ENCODE results near the gene HTR3B.

Gene HTR3B

DNA sequence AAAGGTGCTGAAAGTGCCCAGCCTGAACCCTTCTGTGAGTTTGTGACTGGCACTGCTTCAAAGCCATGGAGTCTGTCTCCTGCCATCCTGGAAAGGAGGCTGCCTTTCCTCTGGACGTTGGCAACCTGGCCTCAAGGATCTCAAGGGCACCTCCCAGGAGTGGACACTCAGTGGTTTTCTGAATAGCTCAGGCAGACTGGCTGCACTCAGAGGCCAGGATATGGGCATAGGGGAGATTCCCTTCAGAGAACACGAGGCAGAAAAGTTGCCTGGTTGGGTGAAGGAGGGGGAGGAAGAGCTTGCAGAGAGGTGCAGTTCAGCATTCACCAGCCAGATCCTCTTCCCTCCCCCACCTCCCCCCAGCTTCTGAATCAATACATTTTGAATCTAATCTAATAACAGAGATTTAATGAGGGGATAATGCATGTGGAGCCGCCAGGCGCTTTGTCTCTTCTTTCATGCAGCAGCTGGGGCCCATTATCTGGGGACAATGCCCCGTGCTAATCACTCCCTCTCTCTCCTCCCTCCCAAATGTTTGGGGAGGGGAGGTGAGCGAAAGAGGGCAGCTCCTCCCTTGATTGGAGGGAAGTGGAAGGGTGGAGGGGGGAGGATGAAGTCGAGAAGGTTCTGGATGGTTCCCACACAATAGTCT is 88.0 kb downstream of the HTR3B start:
- DNase-seq: no peak

DNA sequence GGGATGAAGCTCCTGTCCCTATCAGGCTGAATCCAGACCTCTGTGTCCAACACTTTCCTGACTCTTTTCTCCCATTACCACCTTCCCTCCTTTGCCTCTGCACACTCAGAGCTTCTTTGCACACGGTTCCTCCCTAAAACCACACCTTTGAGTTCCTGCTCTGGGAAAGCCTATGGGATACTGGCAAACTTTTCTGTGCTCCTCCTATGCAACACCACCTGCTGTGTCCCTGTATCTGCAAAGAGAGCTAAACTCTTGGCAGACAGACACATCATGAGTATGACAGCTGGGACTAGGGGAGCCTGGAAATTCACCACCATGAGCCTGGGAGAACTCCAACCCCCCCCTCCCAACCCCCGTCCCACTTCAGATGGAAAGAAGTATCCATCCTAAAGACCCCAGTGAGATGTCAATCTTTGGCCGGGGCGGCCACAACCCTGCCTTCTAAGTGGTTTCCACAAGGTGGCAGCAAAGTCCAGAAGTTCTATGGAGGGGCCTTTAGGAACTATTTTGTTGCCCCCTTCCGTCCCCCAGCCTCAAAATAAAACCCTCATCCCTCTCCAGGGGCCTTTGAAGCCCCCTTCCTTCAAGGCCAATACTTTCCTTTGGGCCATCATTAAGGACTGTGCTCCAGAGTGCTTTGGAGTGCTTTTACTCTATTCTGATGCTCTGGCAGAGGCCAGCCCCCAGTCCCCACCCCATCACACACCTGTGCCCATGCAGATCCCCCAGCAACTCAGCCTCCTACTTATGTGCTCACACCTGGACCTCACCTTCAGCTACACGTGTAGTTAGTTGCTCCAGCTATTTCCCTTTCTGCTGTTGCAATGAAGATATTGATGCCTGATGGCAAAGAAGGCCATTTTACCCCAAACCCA is 89.7 kb downstream of the HTR3B start:
- peak; percentile 41 for DNase-seq

All from suppressor macrophage treated with lipopolysaccharide for 4 hours (primary cell).